Progenitor cell of endocrine pancreas (in vitro differentiated cells): ENCODE measurements around the gene ERH. TPM values are rescaled to one million over a fixed set of nuclear protein-coding genes. Genes with fewer than 3 reads are reported as not detected.
"Not testable (repeated sequence)": the region's sequence is repeated elsewhere in the genome, so short reads cannot be mapped to it uniquely, and the experiment has no call there.

ENCODE experiments used
- DNase-seq: peaks from one replicate; pipeline ENCODE4 v3.0.0; 2021; ENCODE audit warnings: low spot score; ENCODE audit not compliant: unreplicated experiment
- H3K27ac Mint-ChIP-seq: 2 replicates; pipeline ENCODE4 v1.8.0; 2021; ENCODE audit warnings: mild to moderate bottlenecking, moderate library complexity, mixed read lengths
- H3K27me3 Mint-ChIP-seq: 2 replicates; pipeline ENCODE4 v1.8.0; 2021; ENCODE audit warnings: mixed read lengths
- H3K36me3 Mint-ChIP-seq: 2 replicates; pipeline ENCODE4 v1.8.0; 2022; ENCODE audit warnings: mixed read lengths; ENCODE audit not compliant: insufficient read depth
- H3K4me1 Mint-ChIP-seq: 2 replicates; pipeline ENCODE4 v1.8.0; 2021; ENCODE audit warnings: low read depth, mixed read lengths
- H3K4me3 Mint-ChIP-seq: 2 replicates; pipeline ENCODE4 v1.8.0; 2021; ENCODE audit warnings: low read depth, mild to moderate bottlenecking, moderate library complexity, mixed read lengths
- H3K9me3 Mint-ChIP-seq: 2 replicates; pipeline ENCODE4 v1.8.0; 2021; ENCODE audit warnings: low read depth, mixed read lengths
- total RNA-seq: library from RNA; stranded (reverse); gene quantifications from 2 replicates; pipeline ENCODE4 v1.2.1, GENCODE V29; 2021
- TF ChIP-seq, protein P1 (sequence below): fragments of 200-600 bp; sonication (generic); IDR thresholded peaks from one replicate; pipeline ENCODE4 v1.5.0; 2021; ENCODE audit warnings: antibody characterized with exemption, mild to moderate bottlenecking; ENCODE audit not compliant: unreplicated experiment

The ERH gene
- total RNA-seq, 1 donor from 2014 or later, result 310 TPM

DNA sequence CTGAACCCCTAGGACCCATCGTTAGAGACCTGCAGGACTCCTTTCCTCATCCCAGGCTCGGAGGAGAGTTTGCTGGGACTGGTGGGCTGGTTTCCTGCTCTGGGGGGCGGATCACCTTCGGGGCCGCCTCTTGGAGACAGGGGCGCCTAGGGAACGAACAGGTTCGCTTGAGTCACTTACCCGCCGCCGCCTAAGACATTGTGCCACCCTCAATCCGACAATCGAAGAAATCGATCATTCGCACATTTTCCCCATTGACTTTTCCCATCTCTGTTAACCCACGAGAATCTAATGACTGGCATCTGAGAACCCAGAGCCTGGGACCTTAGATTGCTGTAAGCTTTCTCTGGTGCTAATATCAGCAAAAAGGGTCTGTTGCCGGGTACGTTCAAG, 715 bp upstream of the ERH start:
- peak overlapping the region; percentile 96 for H3K4me3 Mint-ChIP-seq

DNA sequence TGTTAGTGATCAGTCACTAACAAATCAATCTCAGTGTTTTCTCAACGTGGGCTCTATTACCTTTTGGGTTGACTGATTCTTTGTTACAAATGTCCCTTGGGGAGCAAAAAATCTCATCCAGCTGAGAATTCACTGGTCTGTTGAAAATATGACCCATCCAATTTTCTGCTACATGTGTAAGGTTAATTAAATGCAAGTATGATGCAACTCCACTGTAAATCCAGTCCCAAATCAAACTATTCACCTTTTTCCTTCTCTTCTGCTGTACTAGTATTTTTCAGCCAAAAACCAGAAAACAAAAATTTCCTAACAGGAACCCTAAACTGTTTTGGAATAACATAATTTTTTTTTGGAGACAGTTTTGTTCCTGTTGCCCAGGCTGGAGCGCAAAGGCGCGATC, 2.2 kb downstream of the ERH start:
- no peak for DNase-seq
- H3K4me1 Mint-ChIP-seq, result peaks cover 26% of the 10 kb centered on the region
- H3K36me3 Mint-ChIP-seq, result peaks cover 28% of the 10 kb centered on the region
- no peaks in the 10 kb centered on the region for H3K9me3 Mint-ChIP-seq
- no peak overlapping the region for H3K4me3 Mint-ChIP-seq
- H3K27ac Mint-ChIP-seq, result no peak overlapping the region
- TF ChIP-seq, protein P1, sequence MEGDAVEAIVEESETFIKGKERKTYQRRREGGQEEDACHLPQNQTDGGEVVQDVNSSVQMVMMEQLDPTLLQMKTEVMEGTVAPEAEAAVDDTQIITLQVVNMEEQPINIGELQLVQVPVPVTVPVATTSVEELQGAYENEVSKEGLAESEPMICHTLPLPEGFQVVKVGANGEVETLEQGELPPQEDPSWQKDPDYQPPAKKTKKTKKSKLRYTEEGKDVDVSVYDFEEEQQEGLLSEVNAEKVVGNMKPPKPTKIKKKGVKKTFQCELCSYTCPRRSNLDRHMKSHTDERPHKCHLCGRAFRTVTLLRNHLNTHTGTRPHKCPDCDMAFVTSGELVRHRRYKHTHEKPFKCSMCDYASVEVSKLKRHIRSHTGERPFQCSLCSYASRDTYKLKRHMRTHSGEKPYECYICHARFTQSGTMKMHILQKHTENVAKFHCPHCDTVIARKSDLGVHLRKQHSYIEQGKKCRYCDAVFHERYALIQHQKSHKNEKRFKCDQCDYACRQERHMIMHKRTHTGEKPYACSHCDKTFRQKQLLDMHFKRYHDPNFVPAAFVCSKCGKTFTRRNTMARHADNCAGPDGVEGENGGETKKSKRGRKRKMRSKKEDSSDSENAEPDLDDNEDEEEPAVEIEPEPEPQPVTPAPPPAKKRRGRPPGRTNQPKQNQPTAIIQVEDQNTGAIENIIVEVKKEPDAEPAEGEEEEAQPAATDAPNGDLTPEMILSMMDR, result no peak
- H3K27me3 Mint-ChIP-seq, result no peaks in the 10 kb centered on the region

More for the DNA sequence above, 715 bp upstream of the ERH start:
- H3K27ac Mint-ChIP-seq, result peak overlapping the region; percentile 100
- DNase-seq, result no peak
- H3K27me3 Mint-ChIP-seq, result no peaks in the 10 kb centered on the region
- no peaks in the 10 kb centered on the region for H3K9me3 Mint-ChIP-seq
- peaks cover 32% of the 10 kb centered on the region for H3K4me1 Mint-ChIP-seq
- TF ChIP-seq, protein P1, result no peak
- peaks cover 11% of the 10 kb centered on the region for H3K36me3 Mint-ChIP-seq

GRCh38 chr14:69392481-69392880, 5.6 kb downstream of the ERH start:
- Mint-ChIP-seq H3K36me3 (peaks cover 46% of the 10 kb centered on the region), H3K4me1 (peaks cover 8% of the 10 kb centered on the region), H3K27me3 (no peaks in the 10 kb centered on the region), H3K27ac (no peak overlapping the region), H3K9me3 (no peaks in the 10 kb centered on the region), H3K4me3 (no peak overlapping the region)
- TF ChIP-seq, protein P1, result no peak
- no peak for DNase-seq

DNA sequence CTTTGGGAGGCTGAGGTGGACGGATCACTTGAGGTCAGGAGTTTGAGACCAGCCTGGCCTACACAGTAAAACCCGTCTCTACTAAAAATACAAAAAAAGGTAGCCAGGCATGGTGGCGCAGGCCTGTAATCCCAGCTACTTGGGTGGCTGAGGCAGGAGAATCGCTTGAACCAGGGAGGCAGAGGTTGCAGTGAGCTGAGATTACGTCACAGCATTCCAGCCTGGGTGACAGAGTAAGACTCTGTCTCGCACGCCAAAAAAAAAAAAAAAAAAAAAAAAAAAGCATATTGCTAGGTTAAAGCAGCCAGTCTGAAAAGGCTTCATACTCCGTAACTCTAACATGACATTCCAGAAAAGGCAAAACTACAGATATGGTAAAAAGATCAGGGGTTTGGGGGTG, 6.7 kb downstream of the ERH start:
- H3K36me3 Mint-ChIP-seq, result peaks cover 46% of the 10 kb centered on the region
- not testable (repeated sequence) for H3K4me3 Mint-ChIP-seq, H3K27ac Mint-ChIP-seq, H3K9me3 Mint-ChIP-seq, H3K27me3 Mint-ChIP-seq, H3K4me1 Mint-ChIP-seq, DNase-seq

DNA sequence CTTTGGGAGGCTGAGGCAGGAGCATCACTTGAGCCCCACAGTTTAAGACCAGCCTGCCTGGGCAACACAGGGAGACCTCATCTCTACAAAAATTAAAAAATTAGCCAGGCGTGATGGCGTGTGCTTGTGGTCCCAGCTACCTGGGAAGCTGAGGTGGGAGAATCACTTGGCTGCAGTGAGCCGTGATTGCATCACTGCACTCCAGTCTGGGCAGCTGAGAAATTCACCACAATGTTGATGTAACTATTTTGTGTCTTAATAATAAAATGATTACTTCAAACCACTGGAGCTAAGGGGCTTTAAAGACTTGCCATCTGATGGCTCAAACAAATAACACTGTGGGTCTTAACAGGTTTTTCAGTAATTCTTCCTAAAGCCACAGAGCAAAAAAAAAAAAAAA, 10.8 kb downstream of the ERH start:
- H3K27me3 Mint-ChIP-seq, result no peaks in the 10 kb centered on the region
- peaks cover 33% of the 10 kb centered on the region for H3K36me3 Mint-ChIP-seq
- H3K4me1 Mint-ChIP-seq, result peaks cover 1% of the 10 kb centered on the region
- no peaks in the 10 kb centered on the region for H3K9me3 Mint-ChIP-seq
- H3K27ac Mint-ChIP-seq, result no peak overlapping the region
- H3K4me3 Mint-ChIP-seq, result no peak overlapping the region
- no peak for DNase-seq
- TF ChIP-seq, protein P1, result no peak

DNA sequence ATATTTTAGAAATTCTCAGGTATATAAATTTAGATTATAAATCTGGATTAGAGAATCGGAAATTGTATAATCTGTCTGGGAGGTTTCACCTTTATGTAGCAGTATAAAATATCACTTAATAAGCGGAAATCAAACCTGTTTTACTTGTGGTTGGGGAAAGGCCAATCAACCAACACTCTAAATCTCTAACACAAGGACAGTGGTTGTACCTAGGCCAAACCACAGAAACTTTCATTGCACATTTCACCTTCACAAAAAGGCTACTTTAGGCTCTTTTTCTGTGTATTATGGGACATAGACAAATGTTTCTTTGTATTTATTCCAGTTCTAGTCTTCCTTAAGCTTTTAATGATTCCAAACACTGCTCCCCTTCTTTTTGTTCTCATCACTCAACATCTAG, 19.8 kb downstream of the ERH start:
- TF ChIP-seq, protein P1, result no peak
- Mint-ChIP-seq H3K4me3 (no peak overlapping the region), H3K27ac (no peak overlapping the region), H3K9me3 (peaks cover 8% of the 10 kb centered on the region), H3K27me3 (no peaks in the 10 kb centered on the region), H3K4me1 (peaks cover 7% of the 10 kb centered on the region), H3K36me3 (peaks cover 39% of the 10 kb centered on the region)
- no peak for DNase-seq
